ENCODE measurements around the gene AFF3. TPM values are rescaled to one million over a fixed set of nuclear protein-coding genes. Genes with fewer than 3 reads are reported as not detected.

The AFF3 gene
- total and polyA plus RNA-seq, 2 donors (not counting 3 experiments of a cell fraction or from before 2014, with no cell fraction given), result 0.06 to 0.07 TPM

DNA sequence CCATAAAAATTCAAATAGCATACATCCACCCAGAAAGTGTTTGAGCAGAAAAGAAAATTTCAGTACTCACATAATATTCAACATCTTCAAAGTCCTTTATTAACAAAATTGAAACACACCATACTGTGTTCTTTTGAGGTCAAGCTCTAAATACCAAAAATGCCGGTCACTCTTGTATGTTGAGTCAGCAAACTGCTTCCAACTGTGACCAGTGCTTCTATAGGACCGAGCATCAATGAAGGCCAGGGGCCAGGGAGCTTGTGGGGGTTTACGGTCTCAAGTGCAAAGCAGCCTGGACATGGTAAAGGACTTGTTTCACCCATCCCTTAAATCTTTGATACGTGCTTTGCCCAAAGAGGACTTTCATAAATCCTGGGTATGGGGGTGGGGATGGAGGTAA lies 539.9 kb downstream of the AFF3 start:
- CTCF ChIA-PET, result no interaction called here
- Histone ChIP-seq H3K9me3 (replicated peaks; ENCODE audit: control insufficient read depth, insufficient read depth, low read length) (no peaks in the 10 kb centered on the region), H2AFZ (ENCODE audit: low read depth, low read length) (no peak overlapping the region), H3K36me3 (ENCODE audit: control insufficient read depth in 2 of 2, extremely low read depth in 1 of 2, insufficient read depth in 2 of 2, low read length in 2 of 2) (no peaks in the 10 kb centered on the region), H4K20me1 (replicated peaks; ENCODE audit: control insufficient read depth, extremely low read depth, insufficient read depth, low read length) (peaks cover 2% of the 10 kb centered on the region), H3K4me2 (ENCODE audit: insufficient read depth, low read length) (no peak overlapping the region), H3K4me1 (ENCODE audit: control insufficient read depth, extremely low read depth, insufficient read depth, low read length) (no peaks in the 10 kb centered on the region), H3K9ac (replicated peaks; ENCODE audit: extremely low read depth, insufficient read depth, low read length) (no peak overlapping the region), H3K79me2 (ENCODE audit: control insufficient read depth, insufficient read depth, low read length) (no peaks in the 10 kb centered on the region), H3K27ac (ENCODE audit: insufficient read depth, low read depth, low read length) (no peak overlapping the region), H3K4me3 (replicated peaks in 1 of 3; ENCODE audit: insufficient read depth in 1 of 3, low read depth in 1 of 3, low read length in 3 of 3) (no peak overlapping the region), H3K9me1 (replicated peaks; ENCODE audit: control insufficient read depth, extremely low read depth, insufficient read depth, low read length) (no peaks in the 10 kb centered on the region), H3K27me3 (ENCODE audit: control insufficient read depth in 2 of 2, insufficient read depth in 2 of 2, low read length in 2 of 2) (peaks cover 11 to 25% of the 10 kb centered on the region in 2 experiments)
- no TSS peak for BruUV-seq (replicated peaks)
- POLR2A ChIA-PET, result no interaction called here
- dilution Hi-C loops (cut with MboI; ENCODE audit: extremely low pct_ligation_motif_present, low sequenced_read_pairs) (no loop called here), intact Hi-C loops (cut with micrococcal nuclease) (no loop called here)
- FAIRE-seq (no peak), DNase-seq (ENCODE audit: low read depth, low spot score) (no peak)
- TF ChIP-seq EZH2 (IDR thresholded peaks at IDR 0.05; ENCODE audit: borderline replicate concordance, low read depth, low read length, severe bottlenecking), result no peak
- TF ChIP-seq, protein P1, sequence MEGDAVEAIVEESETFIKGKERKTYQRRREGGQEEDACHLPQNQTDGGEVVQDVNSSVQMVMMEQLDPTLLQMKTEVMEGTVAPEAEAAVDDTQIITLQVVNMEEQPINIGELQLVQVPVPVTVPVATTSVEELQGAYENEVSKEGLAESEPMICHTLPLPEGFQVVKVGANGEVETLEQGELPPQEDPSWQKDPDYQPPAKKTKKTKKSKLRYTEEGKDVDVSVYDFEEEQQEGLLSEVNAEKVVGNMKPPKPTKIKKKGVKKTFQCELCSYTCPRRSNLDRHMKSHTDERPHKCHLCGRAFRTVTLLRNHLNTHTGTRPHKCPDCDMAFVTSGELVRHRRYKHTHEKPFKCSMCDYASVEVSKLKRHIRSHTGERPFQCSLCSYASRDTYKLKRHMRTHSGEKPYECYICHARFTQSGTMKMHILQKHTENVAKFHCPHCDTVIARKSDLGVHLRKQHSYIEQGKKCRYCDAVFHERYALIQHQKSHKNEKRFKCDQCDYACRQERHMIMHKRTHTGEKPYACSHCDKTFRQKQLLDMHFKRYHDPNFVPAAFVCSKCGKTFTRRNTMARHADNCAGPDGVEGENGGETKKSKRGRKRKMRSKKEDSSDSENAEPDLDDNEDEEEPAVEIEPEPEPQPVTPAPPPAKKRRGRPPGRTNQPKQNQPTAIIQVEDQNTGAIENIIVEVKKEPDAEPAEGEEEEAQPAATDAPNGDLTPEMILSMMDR (IDR thresholded peaks at IDR 0.05; ENCODE audit: extremely low read depth in 1 of 2, insufficient read depth in 1 of 2, low read depth in 1 of 2, low read length in 2 of 2), result no peak
- TF ChIP-seq POLR2A (IDR thresholded peaks at IDR 0.05; ENCODE audit: low read depth, low read length), result no peak
- no peak for TF ChIP-seq POLR2AphosphoS5 (IDR thresholded peaks at IDR 0.05; ENCODE audit: insufficient read depth, low read depth, low read length)
- no peak for TF ChIP-seq FOS (IDR thresholded peaks at IDR 0.05; ENCODE audit: borderline replicate concordance, insufficient read depth, low read length)
- TF ChIP-seq GATA2 (IDR thresholded peaks at IDR 0.05; ENCODE audit: insufficient read depth, insufficient read length, low read depth, low read length), result no peak
- TF ChIP-seq, protein P2, sequence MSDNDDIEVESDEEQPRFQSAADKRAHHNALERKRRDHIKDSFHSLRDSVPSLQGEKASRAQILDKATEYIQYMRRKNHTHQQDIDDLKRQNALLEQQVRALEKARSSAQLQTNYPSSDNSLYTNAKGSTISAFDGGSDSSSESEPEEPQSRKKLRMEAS (IDR thresholded peaks at IDR 0.05; ENCODE audit: insufficient read depth, insufficient read length), result no peak
- no peak for TF ChIP-seq JUN (IDR thresholded peaks at IDR 0.05; ENCODE audit: borderline replicate concordance, insufficient read depth, insufficient read length, low read depth)
- TF ChIP-seq MYC (IDR thresholded peaks at IDR 0.05; ENCODE audit: low read depth, low read length), result no peak
